Thymus (tissue), 2 donors: Measurements from ENCODE around the gene PARP15. TPM values are rescaled to one million over a fixed set of nuclear protein-coding genes. Genes with fewer than 3 reads are reported as not detected.

Source experiments
- polyA plus RNA-seq: library from polyadenylated mRNA; stranded (reverse); fragments of 200-250 nt; gene quantifications from one replicate; pipeline ENCODE4 v1.2.3, GENCODE V29; 2013
- total RNA-seq: library from RNA; stranded (reverse); fragments of 120-200 nt; gene quantifications from one replicate; pipeline ENCODE4 v1.2.4, GENCODE V29; 2013
- donor health status: healthy.

Gene PARP15
- total and polyA plus RNA-seq, 2 donors, result 6.8 to 15.7 TPM

Other genes starting within 250 kb of the PARP15 start
- gene MIX23, start 194.4 kb upstream of the PARP15 start, total RNA-seq, result 40.1 TPM
- 33.8 TPM for gene MIX23, start 194.4 kb upstream of the PARP15 start, polyA plus RNA-seq
- 45.0 TPM for gene FAM162A, start 193.5 kb upstream of the PARP15 start, total RNA-seq
- 69.5 TPM for gene FAM162A, start 193.5 kb upstream of the PARP15 start, polyA plus RNA-seq
- gene WDR5B, start 161.6 kb upstream of the PARP15 start, total RNA-seq, result 9.2 TPM
- gene WDR5B, start 161.6 kb upstream of the PARP15 start, polyA plus RNA-seq, result 10.0 TPM
- 14.2 TPM for gene KPNA1, start 62.7 kb upstream of the PARP15 start, total RNA-seq
- gene KPNA1, start 62.7 kb upstream of the PARP15 start, polyA plus RNA-seq, result 19.8 TPM
- gene PARP9, start 13.3 kb upstream of the PARP15 start, total RNA-seq, result 48.8 TPM
- gene PARP9, start 13.3 kb upstream of the PARP15 start, polyA plus RNA-seq, result 56.9 TPM
- gene DTX3L, start 13.3 kb upstream of the PARP15 start, total RNA-seq, result 19.6 TPM
- 23.0 TPM for gene DTX3L, start 13.3 kb upstream of the PARP15 start, polyA plus RNA-seq
- 57.7 TPM for gene PARP14, start 103.2 kb downstream of the PARP15 start, total RNA-seq
- 18.9 TPM for gene PARP14, start 103.2 kb downstream of the PARP15 start, polyA plus RNA-seq
- gene HSPBAP1, start 216.2 kb downstream of the PARP15 start, total RNA-seq, result 13.0 TPM
- gene HSPBAP1, start 216.2 kb downstream of the PARP15 start, polyA plus RNA-seq, result 37.7 TPM
- 3.3 TPM for gene SLC49A4, start 217.4 kb downstream of the PARP15 start, total RNA-seq
- 5.9 TPM for gene SLC49A4, start 217.4 kb downstream of the PARP15 start, polyA plus RNA-seq